Breast epithelium (tissue), 4 donors: ENCODE data around the gene SHBG. TPM values are rescaled to one million over a fixed set of nuclear protein-coding genes. Genes with fewer than 3 reads are reported as not detected.

Experiments used
- DNase-seq, 2 donors: peaks; one replicate each; pipeline ENCODE4 v3.0.0-alpha.2; 2019; ENCODE audit warnings: low spot score in 2 of 2
- H3K27ac ChIP-seq, 2 donors: fragments of 200-600 bp; sonication (generic) in 1 of 2; one replicate each; pipeline ENCODE4 v1.5.1; 2016 to 2019; ENCODE audit warnings: mild to moderate bottlenecking in 1 of 2
- H3K27me3 ChIP-seq, 2 donors: fragments of 200-600 bp; sonication (generic) in 1 of 2; one replicate each; pipeline versions ENCODE4 v1.5.1 to v1.6.0; 2017 to 2019; ENCODE audit warnings: control low read depth in 1 of 2, mild to moderate bottlenecking in 1 of 2
- H3K36me3 ChIP-seq: fragments of 200-600 bp; one replicate; pipeline ENCODE4 v1.5.1; 2019
- H3K4me1 ChIP-seq, 2 donors: fragments of 200-600 bp; sonication (generic); one replicate each; pipeline ENCODE4 v1.5.1; 2016 to 2019; ENCODE audit warnings: control low read depth in 1 of 2
- H3K4me3 ChIP-seq, 3 donors: fragments of 200-600 bp; sonication (generic); 1 replicate in 2 of 3; 2 replicates in 1 of 3; pipeline ENCODE4 v1.5.1; 2016 to 2019; ENCODE audit warnings: mild to moderate bottlenecking in 3 of 3, moderate library complexity in 2 of 3
- H3K9me3 ChIP-seq, 2 donors: fragments of 200-600 bp; sonication (generic) in 1 of 2; one replicate each; pipeline ENCODE4 v1.5.1; 2016 to 2019; ENCODE audit warnings: control low read depth in 1 of 2
- CTCF ChIP-seq, 3 donors: fragments of 450-650 bp; IDR thresholded peaks; one replicate each; pipeline ENCODE4 v1.5.1; 2016 to 2017; ENCODE audit warnings: antibody characterized with exemption in 3 of 3, mild to moderate bottlenecking in 3 of 3, moderate library complexity in 3 of 3
- POLR2A ChIP-seq: fragments of 450-650 bp; IDR thresholded peaks from one replicate; pipeline ENCODE4 v1.6.1; 2016; ENCODE audit warnings: antibody characterized with exemption, mild to moderate bottlenecking, moderate library complexity
- POLR2AphosphoS5 ChIP-seq, 3 donors: sonication (generic); formaldehyde crosslinking; IDR thresholded peaks; one replicate each; pipeline ENCODE4 v1.6.1; 2017; ENCODE audit warnings: antibody characterized with exemption in 3 of 3
- intact Hi-C: fragments of 100-400 bp; cut with DNase I; formaldehyde crosslinking; loops from one replicate; pipeline ENCODE4 v1.15.1; 2023; ENCODE audit warnings: low total_unique reads
- total RNA-seq, 3 donors: library from RNA; depleted of rRNA; stranded (reverse); fragments of >200 nt; gene quantifications; one replicate each; pipeline ENCODE4 v1.1.0, GENCODE V29; 2016

Gene SHBG
- total RNA-seq, 3 donors from 2014 or later: 0.16 TPM; not detected in 2

GRCh38 chr17:7656958-7657609 is 27.1 kb downstream of the SHBG start:
- intact Hi-C loops: no loop called here
- H3K4me3 ChIP-seq: no peak overlapping the region
- H3K27ac ChIP-seq: no peak overlapping the region
- no peaks in the 10 kb centered on the region for H3K9me3 ChIP-seq
- H3K27me3 ChIP-seq: no peaks in the 10 kb centered on the region
- H3K36me3 ChIP-seq: no peaks in the 10 kb centered on the region
- DNase-seq: no peak
- no peak for TF ChIP-seq POLR2A
- no peak for TF ChIP-seq CTCF (IDR thresholded peaks at IDR 0.05)
- TF ChIP-seq POLR2AphosphoS5 (IDR thresholded peaks at IDR 0.05): no peak
- H3K4me1 ChIP-seq: no peaks in the 10 kb centered on the region

- intact Hi-C loops: no loop called here
Measured at GRCh38 chr17:7667656-7668406, 37.9 kb downstream of the SHBG start.

GRCh38 chr17:7668482-7668881 is 38.5 kb downstream of the SHBG start:
- Histone ChIP-seq H3K4me1 (no peaks in the 10 kb centered on the region), H3K9me3 (peaks cover 4% of the 10 kb centered on the region in 2 donors), H3K36me3 (peaks cover 11% of the 10 kb centered on the region), H3K27ac (no peak overlapping the region), H3K4me3 (no peak overlapping the region), H3K27me3 (no peaks in the 10 kb centered on the region)
- no peak for DNase-seq
- intact Hi-C loops: no loop called here
- TF ChIP-seq POLR2AphosphoS5 (IDR thresholded peaks at IDR 0.05) (no peak), POLR2A (no peak), CTCF (IDR thresholded peaks at IDR 0.05) (no peak)

More at GRCh38 chr17:7667656-7668406, 37.9 kb downstream of the SHBG start:
- Histone ChIP-seq H3K4me3 (no peak overlapping the region), H3K4me1 (no peaks in the 10 kb centered on the region), H3K27me3 (no peaks in the 10 kb centered on the region), H3K9me3 (no peaks in the 10 kb centered on the region), H3K27ac (no peak overlapping the region), H3K36me3 (peaks cover 6% of the 10 kb centered on the region)
- TF ChIP-seq POLR2AphosphoS5 (IDR thresholded peaks at IDR 0.05) (no peak), POLR2A (no peak), CTCF (IDR thresholded peaks at IDR 0.05) (no peak)
- no peak for DNase-seq

- H3K27ac ChIP-seq: no peak overlapping the region
- no peaks in the 10 kb centered on the region for H3K27me3 ChIP-seq
- no peak overlapping the region for H3K4me3 ChIP-seq
- intact Hi-C loops: no loop called here
- TF ChIP-seq CTCF (IDR thresholded peaks at IDR 0.05) (no peak), POLR2A (no peak), POLR2AphosphoS5 (IDR thresholded peaks at IDR 0.05) (no peak)
- no peaks in the 10 kb centered on the region for H3K4me1 ChIP-seq
- peaks cover 7 to 8% of the 10 kb centered on the region in 2 donors for H3K9me3 ChIP-seq
- DNase-seq: no peak
- peaks cover 17% of the 10 kb centered on the region for H3K36me3 ChIP-seq
Measured at GRCh38 chr17:7673239-7673638, 43.3 kb downstream of the SHBG start.

- Histone ChIP-seq H3K4me1 (no peaks in the 10 kb centered on the region), H3K9me3 (peaks cover 7 to 8% of the 10 kb centered on the region in 2 donors), H3K27ac (no peak overlapping the region), H3K4me3 (no peak overlapping the region), H3K27me3 (no peaks in the 10 kb centered on the region), H3K36me3 (peaks cover 17% of the 10 kb centered on the region)
- no peak for TF ChIP-seq POLR2AphosphoS5 (IDR thresholded peaks at IDR 0.05)
- no peak for TF ChIP-seq POLR2A
- TF ChIP-seq CTCF (IDR thresholded peaks at IDR 0.05): no peak
- no peak for DNase-seq
- intact Hi-C loops: no loop called here
Measured at GRCh38 chr17:7674934-7675333, 45.0 kb downstream of the SHBG start.
